ENCODE measurements around the gene TBC1D21. TPM values are rescaled to one million over a fixed set of nuclear protein-coding genes. Genes with fewer than 3 reads are reported as not detected.

TBC1D21 gene
- total and polyA plus RNA-seq, 2 of the 8 experiments (the other 6 are each of a cell fraction or from before 2014, with no cell fraction given): not detected

- no peak for TF ChIP-seq CHD7 (IDR thresholded peaks at IDR 0.05; ENCODE audit: insufficient replicate concordance, low read length)
- TF ChIP-seq JUND (IDR thresholded peaks at IDR 0.05; ENCODE audit: low read length): no peak
- no peak for TF ChIP-seq HDAC2 (IDR thresholded peaks at IDR 0.05; ENCODE audit: borderline replicate concordance in 1 of 2, low read depth in 2 of 2, low read length in 2 of 2)
- no peak for TF ChIP-seq RXRA (IDR thresholded peaks at IDR 0.05; ENCODE audit: insufficient read depth, low read depth, low read length)
Observed at GRCh38 chr15:73836845-73837244, 36.5 kb upstream of the TBC1D21 start (continued).

Data from H1 (cell line).